ENCODE results near the gene FAM170B.
A peak's percentile ranks its signal among the peaks of the same experiment; 100 is the strongest.

The FAM170B gene

GRCh38 chr10:49152037-49152436 lies 18.2 kb upstream of the FAM170B start:
- DNase-seq (ENCODE audit: low spot score), result no peak

DNA sequence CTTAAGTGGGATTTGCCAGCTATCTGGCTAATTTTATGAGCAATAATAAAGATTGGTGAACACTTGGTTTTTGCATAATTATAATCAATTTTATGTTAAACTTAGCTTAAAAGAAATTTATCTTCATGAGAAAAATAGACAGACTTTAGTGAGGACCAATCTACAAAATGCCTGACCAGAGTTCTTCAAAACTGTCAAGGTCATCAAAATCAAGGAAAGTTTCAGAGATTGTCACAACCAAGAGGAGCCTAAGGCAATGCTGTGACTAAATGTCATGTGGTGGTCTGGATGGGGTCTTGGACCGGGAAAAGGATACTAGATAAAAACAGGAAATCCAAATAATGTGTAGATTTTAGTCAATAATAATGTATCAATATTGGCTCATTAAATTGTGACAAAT lies 17.7 kb upstream of the FAM170B start:
- DNase-seq (ENCODE audit: low spot score), result no peak

GRCh38 chr10:49151025-49151445 lies 17.2 kb upstream of the FAM170B start:
- DNase-seq (ENCODE audit: low spot score), result no peak

- DNase-seq (ENCODE audit: low spot score), result no peak
Measured at GRCh38 chr10:49150426-49150825, 16.6 kb upstream of the FAM170B start.

DNA sequence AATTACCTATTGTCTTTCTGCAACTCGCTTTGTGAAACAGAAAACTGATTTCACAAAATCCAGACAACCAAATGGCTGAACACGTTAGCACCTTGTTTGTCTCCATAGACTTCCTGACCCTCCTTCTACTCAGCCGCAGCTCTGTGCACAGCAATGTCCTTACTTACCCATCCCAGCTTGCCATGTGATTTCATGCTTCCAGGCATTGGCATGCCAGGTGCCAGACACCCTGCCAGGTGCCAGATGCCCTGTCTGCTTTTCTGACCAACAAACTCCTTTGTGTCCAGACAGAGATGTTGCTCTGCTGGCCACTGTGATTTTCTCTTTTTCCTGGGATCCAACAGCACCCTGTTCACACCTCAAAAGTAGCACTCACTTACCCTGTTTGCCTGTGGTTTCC lies 16.1 kb upstream of the FAM170B start:
- no peak for DNase-seq (ENCODE audit: low spot score)

- DNase-seq (ENCODE audit: low spot score), result peak; percentile 45
Measured at GRCh38 chr10:49144058-49144720, 10.4 kb upstream of the FAM170B start.

GRCh38 chr10:49143249-49143648 lies 9.4 kb upstream of the FAM170B start:
- DNase-seq (ENCODE audit: low spot score), result no peak

- DNase-seq (ENCODE audit: low spot score), result no peak
Measured at GRCh38 chr10:49141541-49142332, 7.9 kb upstream of the FAM170B start.

DNA sequence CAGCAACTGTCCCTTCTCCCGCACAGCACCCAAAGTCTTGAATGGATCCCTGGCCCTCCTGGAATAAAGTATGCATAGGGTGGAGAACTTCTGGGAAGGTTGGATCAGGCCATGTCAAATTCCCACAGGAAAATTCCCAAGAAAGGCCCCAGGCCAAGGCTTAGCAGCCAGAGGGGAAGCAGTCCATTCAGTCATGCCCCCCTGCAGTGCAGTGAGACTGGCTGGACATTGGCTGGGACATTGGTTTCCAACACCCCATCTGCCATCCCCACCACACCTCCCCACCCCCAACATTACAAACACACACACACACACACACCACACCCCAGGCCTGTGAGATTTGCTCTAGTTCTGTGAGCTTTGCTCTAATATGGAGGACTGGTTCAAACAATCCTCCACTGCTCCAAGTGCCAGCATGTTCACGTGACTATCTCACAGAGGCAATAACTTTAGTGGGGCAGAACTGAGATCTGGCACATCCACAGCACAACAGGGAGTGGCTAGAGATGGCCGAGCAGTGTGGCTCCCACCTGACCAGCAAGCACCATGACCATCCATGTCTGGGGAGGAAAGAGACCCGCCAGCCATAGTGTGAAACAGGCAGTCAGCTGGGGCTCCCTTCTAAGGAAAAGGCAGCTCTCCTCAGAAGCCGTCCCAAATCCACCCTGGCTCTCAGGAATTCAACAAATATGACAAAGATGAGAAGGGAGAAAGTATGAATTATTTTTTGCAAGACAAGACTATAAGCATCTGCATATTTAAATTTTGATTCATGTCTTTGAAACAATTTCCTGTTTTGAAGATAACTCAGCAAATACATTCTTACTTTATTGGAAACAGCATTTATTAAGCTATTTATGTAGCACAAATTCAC lies 6.7 kb upstream of the FAM170B start:
- peak; percentile 61 for DNase-seq (ENCODE audit: low spot score)

- peak; percentile 73 for DNase-seq (ENCODE audit: low spot score)
Measured at GRCh38 chr10:49139846-49140195, 6.0 kb upstream of the FAM170B start.

- DNase-seq (ENCODE audit: low spot score), result peak; percentile 77
Measured at GRCh38 chr10:49139028-49139845, 5.4 kb upstream of the FAM170B start.

DNA sequence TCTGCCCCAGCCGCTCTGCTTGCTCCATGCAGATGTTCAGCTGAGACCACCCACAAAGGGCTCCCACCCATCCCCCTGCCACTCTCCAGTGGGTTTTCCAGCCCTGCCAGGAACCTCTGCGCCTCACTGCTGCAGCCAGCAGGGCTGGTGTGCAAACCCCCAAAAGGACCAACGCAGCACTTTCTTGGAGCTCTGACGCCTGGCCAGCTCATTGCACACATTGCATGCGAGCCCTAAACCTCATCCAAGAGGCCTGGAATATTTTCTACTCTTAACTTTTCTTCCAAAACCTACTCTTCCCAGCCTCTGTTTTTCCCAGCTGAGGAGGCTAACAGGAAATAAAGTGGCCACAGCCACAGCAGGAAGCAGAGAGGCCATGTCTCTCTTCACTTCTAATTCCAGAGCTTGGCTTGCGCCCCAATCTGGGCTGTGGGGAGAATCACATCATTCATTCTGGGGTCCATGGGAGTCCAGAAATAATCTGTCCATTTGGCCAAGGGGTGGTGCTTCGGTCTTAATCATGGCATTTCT lies 4.6 kb upstream of the FAM170B start:
- peak; percentile 74 for DNase-seq (ENCODE audit: low spot score)

GRCh38 chr10:49136525-49136924 lies 2.7 kb upstream of the FAM170B start:
- no peak for DNase-seq (ENCODE audit: low spot score)

DNA sequence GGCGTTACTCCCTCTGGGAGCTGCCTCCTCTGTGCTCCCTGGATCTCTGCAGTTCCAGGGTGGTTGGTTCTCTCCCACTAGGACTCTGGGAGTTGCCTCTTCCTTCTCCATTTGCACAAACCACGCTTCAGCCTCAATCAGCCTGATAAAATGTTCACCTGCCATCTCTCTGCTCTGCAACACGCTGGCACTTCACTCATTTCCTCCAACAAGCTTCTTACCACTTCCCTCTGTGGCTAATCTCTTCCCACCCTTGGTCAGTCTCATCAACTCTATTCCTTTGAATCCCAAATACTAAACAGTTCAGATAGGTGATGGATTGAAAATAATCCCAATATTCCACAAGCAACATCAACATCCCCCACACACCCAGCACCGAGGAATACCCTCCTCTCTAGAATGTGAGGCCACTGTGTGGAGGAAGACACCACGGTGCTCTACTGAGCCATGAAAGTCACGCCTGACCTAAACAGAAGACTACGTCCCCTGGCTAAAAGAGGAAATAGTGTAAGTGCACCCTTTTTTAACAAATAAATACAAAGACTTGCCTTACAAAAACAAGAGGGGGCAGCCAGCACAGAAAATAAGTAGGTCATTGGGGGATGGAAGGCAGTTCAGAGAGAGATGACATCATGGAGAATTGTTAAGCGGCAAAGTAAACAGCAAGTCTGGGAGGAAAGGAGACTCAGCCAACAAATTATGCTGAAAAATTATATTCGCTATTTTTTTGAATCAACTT lies 1.9 kb upstream of the FAM170B start:
- DNase-seq (ENCODE audit: low spot score), result no peak

- no peak for DNase-seq (ENCODE audit: low spot score)
Measured at GRCh38 chr10:49134327-49134726, 506 bp upstream of the FAM170B start.

GRCh38 chr10:49132362-49132737 lies 1.5 kb downstream of the FAM170B start:
- no peak for DNase-seq (ENCODE audit: low spot score)

GRCh38 chr10:49131507-49132361 lies 2.1 kb downstream of the FAM170B start:
- DNase-seq (ENCODE audit: low spot score), result no peak

- no peak for DNase-seq (ENCODE audit: low spot score)
Measured at GRCh38 chr10:49129376-49129775, 4.4 kb downstream of the FAM170B start.

DNA sequence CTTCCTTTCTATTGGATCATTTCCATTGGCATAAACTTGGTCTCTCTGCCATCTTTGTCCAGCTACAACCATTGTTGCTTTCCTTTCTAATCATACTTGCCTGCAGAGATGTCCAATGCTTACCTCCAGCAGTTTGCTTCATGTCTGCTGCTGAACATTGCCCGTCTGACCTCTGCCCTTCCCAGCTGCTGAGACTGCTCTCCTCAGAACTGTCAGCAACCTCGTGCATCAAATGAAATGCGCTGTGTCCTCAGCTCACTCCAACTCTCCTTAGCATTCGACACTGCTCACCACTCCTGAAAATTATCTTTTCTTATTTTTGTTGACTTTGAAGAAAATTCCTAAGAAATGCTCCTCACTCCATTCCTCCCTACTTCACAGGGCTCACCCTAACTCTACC lies 5.0 kb downstream of the FAM170B start:
- DNase-seq (ENCODE audit: low spot score), result no peak
